Stimulated activated CD4-positive, alpha-beta T cell treated with anti-CD3 and anti-CD28 coated beads, Interleukin-15, amount 100 ng/mL, for 24 hours (primary cell): Measurements from ENCODE around the gene VPS26B.
"Not testable (repeated sequence)": the region's sequence is repeated elsewhere in the genome, so short reads cannot be mapped to it uniquely, and the experiment has no call there.

Source experiments
- DNase-seq: peaks from one replicate; pipeline ENCODE4 v3.0.0-alpha.2; 2020

VPS26B gene

DNA sequence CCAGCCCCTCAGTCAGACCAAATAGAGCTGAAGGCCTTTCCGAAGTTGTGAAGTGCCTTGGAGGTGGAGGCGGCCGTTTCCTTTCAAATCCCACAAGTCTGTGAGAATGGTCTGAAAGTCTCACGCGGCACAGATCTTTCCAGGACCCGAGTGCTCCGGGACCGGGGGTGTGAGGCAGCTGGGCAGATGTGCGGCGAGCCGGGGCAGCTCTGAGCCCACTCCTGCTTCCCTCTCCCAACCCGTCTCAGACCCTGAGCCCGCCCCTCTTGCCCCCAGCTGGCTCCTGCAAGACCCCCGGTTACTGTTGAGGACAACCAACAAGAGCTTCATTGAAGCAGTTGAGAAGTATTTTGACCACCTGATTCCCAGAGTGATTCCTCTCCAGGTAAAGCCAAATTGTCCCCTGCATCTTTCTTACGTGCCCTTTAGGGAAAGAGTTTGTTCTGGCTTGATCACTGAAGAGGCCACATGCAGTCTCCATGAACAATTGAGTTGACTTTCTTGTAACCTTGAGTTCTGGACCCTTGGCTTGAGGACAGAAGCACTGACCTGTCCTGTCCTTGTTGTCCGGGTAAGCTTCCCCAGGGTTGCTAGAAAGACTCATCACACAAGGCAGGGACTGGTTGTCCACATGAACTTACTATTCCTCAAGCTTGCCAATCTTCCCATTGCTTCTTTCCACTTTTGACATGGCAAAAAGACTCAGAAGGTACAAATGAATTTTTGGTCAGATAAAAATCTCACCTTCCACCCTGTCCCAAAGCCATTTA is 59.2 kb downstream of the VPS26B start:
- DNase-seq, result no peak

DNA sequence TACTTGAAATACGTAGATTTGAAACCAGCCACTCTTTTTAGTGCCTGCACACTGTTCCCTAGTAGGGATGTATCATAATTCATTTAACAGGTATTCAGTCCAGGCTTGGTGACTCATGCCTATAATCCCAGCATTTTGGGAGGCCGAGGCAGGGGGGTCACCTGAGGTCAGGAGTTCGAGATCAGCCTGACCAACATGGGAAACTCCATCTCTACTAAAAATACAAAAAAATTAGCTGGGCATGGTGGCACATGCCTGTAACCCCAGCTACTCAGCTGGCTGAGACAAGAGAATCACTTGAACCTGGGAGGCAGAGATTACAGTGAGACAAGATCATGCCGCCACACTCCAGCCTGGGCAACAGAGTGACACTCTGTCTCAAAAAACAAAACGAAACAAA is 59.9 kb downstream of the VPS26B start:
- not testable (repeated sequence) for DNase-seq

DNA sequence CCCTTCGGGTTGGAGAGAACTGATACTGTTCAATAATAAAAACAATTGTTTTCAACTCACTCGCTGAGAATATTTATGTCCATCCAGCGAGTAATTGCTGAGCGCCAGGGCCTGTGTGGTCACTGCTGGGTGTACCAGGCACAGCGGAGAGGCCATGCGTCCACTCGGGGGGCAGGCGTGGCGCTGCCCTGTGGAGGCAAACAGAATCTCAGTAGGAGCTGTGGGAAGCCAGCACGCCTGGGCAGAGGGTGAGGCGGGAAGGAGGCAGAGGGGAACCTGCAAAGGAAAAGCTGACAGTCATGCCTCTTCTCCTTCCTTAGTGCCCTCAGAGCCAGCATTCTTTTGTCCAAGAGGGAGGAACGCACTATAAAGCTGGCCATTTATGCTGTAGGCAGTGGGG is 63.1 kb downstream of the VPS26B start:
- DNase-seq, result no peak

DNA sequence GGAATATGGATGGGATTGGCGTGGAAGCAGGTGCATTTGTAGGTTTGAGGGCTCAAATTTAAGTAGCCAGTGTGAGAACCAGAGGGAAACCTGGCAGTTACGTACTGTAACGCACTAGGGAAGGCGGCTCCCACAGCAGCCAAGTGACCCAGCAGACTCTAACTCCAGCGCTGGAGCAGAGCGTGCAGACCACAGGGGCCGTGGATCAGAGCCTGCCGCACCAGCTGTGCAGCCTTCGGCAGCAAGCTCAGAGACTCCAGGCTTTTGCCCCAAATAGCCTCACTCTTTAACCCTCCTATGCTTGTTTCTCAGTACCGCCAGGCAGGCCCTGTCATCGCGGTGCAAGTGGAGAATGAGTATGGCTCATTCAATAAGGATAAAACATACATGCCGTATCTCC is 64.0 kb downstream of the VPS26B start:
- DNase-seq, result no peak

DNA sequence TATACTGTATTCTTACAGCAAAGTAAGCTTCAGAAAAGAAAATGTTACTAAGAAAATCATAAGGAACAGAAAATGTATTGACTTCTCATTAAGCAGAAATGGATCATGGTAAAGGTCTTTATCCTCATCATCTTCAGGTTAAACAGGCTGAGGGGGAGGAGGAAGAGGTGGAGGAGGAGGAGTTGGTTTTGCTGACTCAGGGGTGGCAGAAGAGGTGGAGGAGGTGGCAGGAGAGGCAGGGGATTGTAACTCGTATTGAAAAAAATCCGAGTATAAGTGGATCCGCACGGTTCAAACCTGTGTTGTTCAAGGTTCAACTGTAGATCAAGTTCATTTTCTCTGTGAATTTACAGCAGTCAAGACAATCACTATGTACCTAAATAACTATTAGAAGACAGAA is 64.7 kb downstream of the VPS26B start:
- no peak for DNase-seq

DNA sequence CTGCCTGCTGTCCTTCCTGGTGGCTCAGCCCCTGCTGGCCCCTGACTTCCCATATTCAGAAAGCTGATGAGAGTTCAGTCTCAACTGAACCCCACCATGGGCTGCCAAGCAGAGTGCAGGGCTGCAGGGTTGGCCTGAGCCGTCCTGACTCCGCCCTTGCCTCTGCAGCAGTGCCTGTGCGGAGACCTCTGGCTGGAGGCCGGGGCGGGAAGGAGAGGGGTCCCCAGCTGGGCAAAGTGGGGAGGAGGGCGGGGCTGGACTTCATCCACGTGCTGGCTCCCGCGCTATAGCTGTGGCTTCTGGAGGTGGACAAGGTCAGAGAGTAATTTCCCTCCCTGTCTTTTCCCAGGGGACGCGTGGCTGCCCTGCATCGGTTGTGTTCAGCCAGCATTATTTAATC is 65.3 kb downstream of the VPS26B start:
- no peak for DNase-seq

DNA sequence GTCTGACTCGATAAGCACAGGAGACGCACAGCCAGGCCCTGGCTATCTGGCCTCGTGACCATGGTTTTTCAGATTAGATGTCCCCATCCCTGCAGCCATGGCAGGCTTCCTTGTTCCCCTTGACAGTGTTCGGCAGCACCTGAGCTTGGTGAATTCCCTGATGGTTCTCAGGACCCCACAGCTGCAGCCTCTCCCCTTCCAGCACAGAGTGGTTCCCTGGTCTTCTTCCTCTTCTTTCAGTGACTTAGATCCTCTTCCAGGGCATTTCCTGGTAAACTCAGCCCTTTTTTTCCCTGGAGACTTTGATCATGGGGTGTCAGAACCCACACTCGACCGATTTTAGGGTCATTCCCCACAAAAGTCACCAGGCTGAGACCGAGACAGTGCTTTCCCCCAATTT is 66.2 kb downstream of the VPS26B start:
- DNase-seq, result no peak

DNA sequence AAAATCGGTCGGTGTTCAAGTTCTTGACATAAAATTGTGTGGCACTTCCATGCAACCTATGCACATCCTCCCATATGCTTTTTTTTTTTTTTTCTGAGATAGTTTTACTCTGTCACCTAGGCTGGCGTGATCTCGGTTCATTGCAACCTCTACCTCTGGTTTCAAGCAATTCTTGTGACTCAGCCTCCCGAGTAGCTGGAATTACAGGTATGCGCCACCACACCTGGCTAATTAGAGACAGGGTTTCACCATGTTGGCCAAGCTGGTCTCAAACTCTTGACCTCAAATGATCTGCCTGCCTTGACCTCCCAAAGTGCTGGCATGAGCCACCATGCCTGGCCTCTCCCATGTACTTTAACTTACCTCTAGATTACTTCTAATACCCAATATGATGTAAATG is 66.7 kb downstream of the VPS26B start:
- no peak for DNase-seq

DNA sequence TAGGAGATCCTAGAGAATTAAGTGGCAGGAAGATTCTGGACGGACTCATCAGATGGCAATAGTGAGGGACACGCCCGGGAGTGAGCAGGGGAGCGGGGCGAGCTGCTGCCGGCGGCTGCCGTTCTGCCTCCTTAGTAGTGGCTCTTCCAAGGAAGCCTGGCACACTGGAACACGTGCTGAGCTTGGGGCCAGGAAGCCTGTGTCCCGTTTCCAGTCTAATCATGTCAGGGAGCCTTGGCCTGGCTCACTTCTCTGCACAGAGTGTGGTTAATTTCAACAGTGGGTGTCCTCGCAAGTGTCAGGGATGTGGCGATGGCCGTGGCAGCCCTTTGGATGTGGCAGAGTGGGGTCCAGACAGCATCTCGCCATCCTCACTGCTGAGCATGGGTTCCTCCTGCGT is 68.2 kb downstream of the VPS26B start:
- DNase-seq, result no peak

DNA sequence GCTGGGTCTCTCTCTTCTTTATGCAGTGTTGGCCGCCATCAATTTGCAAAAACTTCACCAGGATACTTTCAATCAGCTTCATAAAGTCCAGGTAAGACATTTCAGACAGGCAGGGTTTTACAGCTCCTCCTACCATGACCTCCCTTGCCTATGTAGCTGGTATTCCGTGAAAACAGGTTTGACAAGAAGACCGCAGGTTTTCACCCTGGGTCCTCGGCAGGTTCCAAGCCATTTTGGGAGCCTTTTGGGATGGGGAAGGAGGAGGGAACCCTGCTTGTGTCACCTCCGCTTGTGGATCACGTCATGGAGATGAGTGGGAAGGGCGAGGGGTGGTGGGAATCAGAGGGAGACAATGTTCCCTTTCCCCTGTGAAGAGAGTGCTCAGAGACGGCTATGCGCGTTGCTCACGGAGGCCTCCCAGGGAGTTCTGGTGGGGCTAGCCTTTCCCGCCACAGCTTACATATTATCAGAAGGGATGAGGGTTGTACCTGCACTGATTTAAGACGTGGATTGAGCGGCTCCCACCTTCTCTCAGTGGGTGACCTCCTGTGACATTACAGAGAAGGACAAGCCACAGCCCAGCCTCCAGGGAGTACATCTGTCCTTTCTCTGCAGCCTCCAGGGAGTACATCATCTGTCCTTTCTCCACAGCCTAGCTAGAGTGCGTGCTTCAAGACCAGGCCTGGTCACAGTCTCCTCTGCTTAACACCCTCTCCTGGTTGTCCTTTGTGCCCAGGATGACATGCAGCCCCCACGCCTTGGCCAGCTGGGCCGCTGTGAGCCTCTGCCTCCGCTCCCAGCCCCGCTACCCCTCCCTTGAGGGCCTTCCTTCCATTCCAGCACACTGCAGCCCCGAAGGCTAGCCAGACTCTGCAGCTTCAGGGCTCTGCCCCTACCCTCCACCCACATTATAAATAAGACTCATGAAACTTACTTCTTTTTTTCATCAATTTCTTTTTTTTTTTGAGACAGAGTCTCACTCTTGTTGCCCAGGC is 68.9 kb downstream of the VPS26B start:
- no peak for DNase-seq

DNA sequence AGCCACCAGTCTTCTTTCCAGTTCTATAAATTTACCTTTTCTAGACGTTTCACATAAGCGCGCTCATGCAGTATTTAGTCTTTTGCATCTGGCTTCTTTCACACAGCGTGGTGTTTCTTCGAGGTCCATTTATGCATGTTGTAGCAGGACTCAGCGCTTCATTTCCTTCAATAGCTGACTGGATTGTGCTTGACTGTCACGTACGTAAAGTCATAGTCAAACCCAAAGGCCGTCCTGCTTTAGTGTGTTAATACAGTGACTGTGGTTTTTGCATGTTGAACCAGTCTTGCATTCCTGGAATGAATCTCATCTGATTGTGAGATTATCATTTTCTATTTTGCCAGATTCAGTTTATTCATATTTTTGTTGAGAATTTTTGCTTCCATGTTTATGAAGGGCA is 70.2 kb downstream of the VPS26B start:
- no peak for DNase-seq
